ENCODE results near the gene VAPA. TPM values are rescaled to one million over a fixed set of nuclear protein-coding genes. Genes with fewer than 3 reads are reported as not detected.
A peak's percentile ranks its signal among the peaks of the same experiment; 100 is the strongest.

Gene VAPA, protein sequence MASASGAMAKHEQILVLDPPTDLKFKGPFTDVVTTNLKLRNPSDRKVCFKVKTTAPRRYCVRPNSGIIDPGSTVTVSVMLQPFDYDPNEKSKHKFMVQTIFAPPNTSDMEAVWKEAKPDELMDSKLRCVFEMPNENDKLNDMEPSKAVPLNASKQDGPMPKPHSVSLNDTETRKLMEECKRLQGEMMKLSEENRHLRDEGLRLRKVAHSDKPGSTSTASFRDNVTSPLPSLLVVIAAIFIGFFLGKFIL
- 100 to 1,000 TPM; 175 to 186 (median 182) TPM for total RNA-seq
- total RNA-seq (2013) = 175 TPM

DNA sequence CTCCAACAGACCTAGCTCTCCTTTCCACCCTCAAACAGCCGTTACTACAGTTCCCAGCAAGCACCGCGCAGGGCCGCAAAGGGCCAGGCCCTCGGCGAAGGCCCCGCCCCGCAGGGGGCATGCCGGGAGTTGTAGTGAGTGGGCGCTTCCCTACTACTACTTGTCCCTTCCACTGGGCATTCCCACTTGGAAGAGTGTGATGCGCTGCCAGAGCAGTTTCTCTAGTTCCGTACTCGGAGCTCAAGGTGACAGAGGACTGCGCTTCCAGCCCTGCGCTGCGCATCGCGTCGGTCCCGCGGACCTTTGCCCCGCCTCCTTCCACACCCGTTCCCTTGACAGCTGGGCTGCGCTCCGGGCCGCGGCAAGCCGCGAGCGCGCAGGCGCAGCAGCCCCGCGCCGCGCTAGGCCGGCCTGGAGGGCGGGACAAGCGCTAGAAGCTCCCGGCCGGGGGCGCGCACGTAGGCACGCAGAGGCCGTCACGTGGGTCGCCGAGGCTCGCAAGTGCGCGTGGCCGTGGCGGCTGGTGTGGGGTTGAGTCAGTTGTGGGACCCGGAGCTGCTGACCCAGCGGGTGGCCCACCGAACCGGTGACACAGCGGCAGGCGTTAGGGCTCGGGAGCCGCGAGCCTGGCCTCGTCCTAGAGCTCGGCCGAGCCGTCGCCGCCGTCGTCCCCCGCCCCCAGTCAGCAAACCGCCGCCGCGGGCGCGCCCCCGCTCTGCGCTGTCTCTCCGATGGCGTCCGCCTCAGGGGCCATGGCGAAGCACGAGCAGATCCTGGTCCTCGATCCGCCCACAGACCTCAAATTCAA, at the start of gene VAPA:
Gene VAPA (plus strand): TSS at position 491 of the 808 bp plus-strand sequence. CDS start 241 bp downstream, at position 732.
- H3K4me1 ChIP-seq (ENCODE audit: control insufficient read depth, insufficient read depth, low read length) = peaks cover 8% of the 10 kb centered on the region
- Mint-ChIP-seq H3K36me3 (no peaks in the 10 kb centered on the region), H3K4me1 (peaks cover 26 to 27% of the 10 kb centered on the region in 2 donors), H3K27me3 (ENCODE audit: low read depth in 2 of 2) (peaks cover 7 to 20% of the 10 kb centered on the region in 2 donors), H3K9me3 (no peaks in the 10 kb centered on the region), H3K4me3 (peak within 1 kb of the TSS; percentile 90), H3K27ac (peak within 1 kb of the TSS; percentile 91)
- DNase-seq (peak; percentile 92 to 99), ATAC-seq (peak; percentile 83 to 94 (median 84))
- H3K27ac ChIP-seq (ENCODE audit: low read length) = peak within 1 kb of the TSS; percentile 96
- H3K4me3 ChIP-seq (ENCODE audit: low read length) = peak within 1 kb of the TSS; percentile 88
- no peaks in the 10 kb centered on the region for H3K36me3 ChIP-seq (ENCODE audit: control insufficient read depth, insufficient read depth, low read length)
- peaks cover 2% of the 10 kb centered on the region for H3K9me3 ChIP-seq (ENCODE audit: control insufficient read depth, insufficient read depth, low read length)
- intact Hi-C loops (cut with micrococcal nuclease) = loop anchor here (5.0 to 10.0 kb wide), 6 partner anchors 299 to 1994 kb away; partner anchors contain the start of genes MPPE1, NAPG, NDUFV2 and PPP4R1
- no peaks in the 10 kb centered on the region for H3K27me3 ChIP-seq (ENCODE audit: control insufficient read depth, insufficient read depth, low read length)
- no peak for TF ChIP-seq CTCF (IDR thresholded peaks at IDR 0.05)
- under 1% methylated on average over 87 of the region's 87 CpGs for WGBS (ENCODE audit: insufficient coverage)

DNA sequence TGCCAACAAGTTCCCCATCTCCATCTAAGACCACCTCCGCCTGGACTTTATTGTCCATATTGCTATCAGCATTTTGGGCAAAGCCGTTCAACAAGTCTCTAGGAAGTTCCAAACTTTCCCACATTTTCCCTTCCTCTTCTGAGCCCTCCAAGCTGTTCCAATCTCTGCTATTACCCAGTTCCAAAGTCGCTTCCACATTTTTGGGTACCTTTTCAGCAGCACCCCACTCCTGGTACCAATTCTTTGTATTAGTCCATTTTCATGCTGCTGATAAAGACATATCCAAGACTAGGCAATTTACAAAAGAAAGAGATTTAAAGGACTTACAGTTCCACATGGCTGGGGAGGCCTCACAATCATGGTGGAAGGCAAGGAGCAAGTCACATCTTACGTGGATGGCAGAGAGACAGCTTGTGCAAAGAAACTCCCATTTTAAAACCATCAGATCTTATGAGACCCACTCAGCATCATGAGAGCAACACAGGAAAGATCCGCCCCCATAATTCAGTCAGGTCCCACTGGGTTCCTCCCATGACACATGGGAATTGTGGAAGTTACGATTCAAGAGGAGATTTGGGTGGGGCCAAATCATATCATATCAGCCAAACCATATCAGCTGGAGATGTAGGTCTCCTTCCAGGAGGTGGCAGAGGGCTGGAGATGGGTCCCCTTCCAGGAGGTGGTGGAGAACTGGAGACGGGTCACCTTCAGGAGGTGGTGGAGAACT, 47.9 kb upstream of the VAPA start:
- H3K27me3 Mint-ChIP-seq (ENCODE audit: low read depth in 2 of 2) = peaks cover 5 to 13% of the 10 kb centered on the region in 2 donors
- peaks cover 11% of the 10 kb centered on the region for H3K36me3 Mint-ChIP-seq
- peaks cover 4 to 9% of the 10 kb centered on the region in 2 donors for H3K9me3 Mint-ChIP-seq
- TF ChIP-seq CTCF (IDR thresholded peaks at IDR 0.05) = no peak
- H3K4me1 ChIP-seq (ENCODE audit: control insufficient read depth, insufficient read depth, low read length) = no peaks in the 10 kb centered on the region
- peaks cover 3% of the 10 kb centered on the region for H3K27me3 ChIP-seq (ENCODE audit: control insufficient read depth, insufficient read depth, low read length)
- H3K9me3 ChIP-seq (ENCODE audit: control insufficient read depth, insufficient read depth, low read length) = peaks cover 15% of the 10 kb centered on the region
- DNase-seq (no peak), ATAC-seq (no peak)
- no peaks in the 10 kb centered on the region for H3K36me3 ChIP-seq (ENCODE audit: control insufficient read depth, insufficient read depth, low read length)
- no peak overlapping the region for H3K4me3 ChIP-seq (ENCODE audit: low read length)
- intact Hi-C loops (cut with micrococcal nuclease) = no loop called here
- WGBS (ENCODE audit: insufficient coverage) = 91% methylated on average over 6 of the region's 7 CpGs
- H3K27ac Mint-ChIP-seq = no peak overlapping the region
- no peak overlapping the region for H3K4me3 Mint-ChIP-seq
- no peak overlapping the region for H3K27ac ChIP-seq (ENCODE audit: low read length)
- H3K4me1 Mint-ChIP-seq = no peaks in the 10 kb centered on the region

GRCh38 chr18:9866627-9867026, 47.2 kb upstream of the VAPA start:
- no peaks in the 10 kb centered on the region for H3K36me3 ChIP-seq (ENCODE audit: control insufficient read depth, insufficient read depth, low read length)
- DNase-seq (no peak), ATAC-seq (no peak)
- H3K4me1 Mint-ChIP-seq = no peaks in the 10 kb centered on the region
- H3K9me3 ChIP-seq (ENCODE audit: control insufficient read depth, insufficient read depth, low read length) = peaks cover 15% of the 10 kb centered on the region
- peaks cover 12 to 16% of the 10 kb centered on the region in 2 donors for H3K27me3 Mint-ChIP-seq (ENCODE audit: low read depth in 2 of 2)
- peaks cover 11% of the 10 kb centered on the region for H3K36me3 Mint-ChIP-seq
- H3K27me3 ChIP-seq (ENCODE audit: control insufficient read depth, insufficient read depth, low read length) = peaks cover 3% of the 10 kb centered on the region
- intact Hi-C loops (cut with micrococcal nuclease) = no loop called here
- H3K9me3 Mint-ChIP-seq = peaks cover 4 to 9% of the 10 kb centered on the region in 2 donors
- H3K27ac Mint-ChIP-seq = no peak overlapping the region
- no peak overlapping the region for H3K4me3 ChIP-seq (ENCODE audit: low read length)
- no peak for TF ChIP-seq CTCF (IDR thresholded peaks at IDR 0.05)
- H3K27ac ChIP-seq (ENCODE audit: low read length) = no peak overlapping the region
- H3K4me3 Mint-ChIP-seq = no peak overlapping the region
- WGBS (ENCODE audit: insufficient coverage) = 92% methylated on average over 3 of the region's 3 CpGs
- no peaks in the 10 kb centered on the region for H3K4me1 ChIP-seq (ENCODE audit: control insufficient read depth, insufficient read depth, low read length)
